Astrocyte of the cerebellum (primary cell): ENCODE data around the gene ZNF862.

ENCODE experiments used
- DNase-seq: peaks from one replicate; pipeline ENCODE4 v3.0.0-alpha.2; 2011; ENCODE audit warnings: low read depth
- H3K4me3 ChIP-seq: 2 replicates; pipeline ENCODE4 v1.5.1; 2011; ENCODE audit warnings: mild to moderate bottlenecking, low read depth, low read length, moderate library complexity
- CTCF ChIP-seq: IDR thresholded peaks from 2 replicates; pipeline ENCODE4 v1.5.1; 2012; ENCODE audit warnings: low read length, low read depth, moderate library complexity, mild to moderate bottlenecking; ENCODE audit errors: missing control alignments
- in situ Hi-C: cut with HindIII; loops from 2 replicates; pipeline ENCODE4 v1.10.0; 2017; ENCODE audit warnings: low sequenced_read_pairs

ZNF862 gene

GRCh38 chr7:149861728-149862045 lies 23.5 kb downstream of the ZNF862 start:
- no peak for TF ChIP-seq CTCF
- in situ Hi-C loops = no loop called here
- DNase-seq = no peak
- H3K4me3 ChIP-seq = no peak overlapping the region

- DNase-seq = no peak
- in situ Hi-C loops = no loop called here
- no peak for TF ChIP-seq CTCF
- no peak overlapping the region for H3K4me3 ChIP-seq
These were observed 24.0 kb downstream of the ZNF862 start for GRCh38 chr7:149862156-149862555.

- no peak overlapping the region for H3K4me3 ChIP-seq
- no peak for DNase-seq
- no peak for TF ChIP-seq CTCF
- in situ Hi-C loops = no loop called here
These were observed 25.3 kb downstream of the ZNF862 start for GRCh38 chr7:149863500-149863899.

- no peak for TF ChIP-seq CTCF
- in situ Hi-C loops = no loop called here
- no peak overlapping the region for H3K4me3 ChIP-seq
- DNase-seq = no peak
These were observed 25.8 kb downstream of the ZNF862 start for GRCh38 chr7:149864023-149864422.

GRCh38 chr7:149864751-149865150 lies 26.6 kb downstream of the ZNF862 start:
- TF ChIP-seq CTCF = no peak
- no peak for DNase-seq
- in situ Hi-C loops = no loop called here
- no peak overlapping the region for H3K4me3 ChIP-seq

- in situ Hi-C loops = no loop called here
- H3K4me3 ChIP-seq = no peak overlapping the region
- no peak for TF ChIP-seq CTCF
- DNase-seq = no peak
These were observed 27.3 kb downstream of the ZNF862 start for GRCh38 chr7:149865437-149865836.
